ENCODE measurements around the gene ZBTB5.

The ZBTB5 gene

DNA sequence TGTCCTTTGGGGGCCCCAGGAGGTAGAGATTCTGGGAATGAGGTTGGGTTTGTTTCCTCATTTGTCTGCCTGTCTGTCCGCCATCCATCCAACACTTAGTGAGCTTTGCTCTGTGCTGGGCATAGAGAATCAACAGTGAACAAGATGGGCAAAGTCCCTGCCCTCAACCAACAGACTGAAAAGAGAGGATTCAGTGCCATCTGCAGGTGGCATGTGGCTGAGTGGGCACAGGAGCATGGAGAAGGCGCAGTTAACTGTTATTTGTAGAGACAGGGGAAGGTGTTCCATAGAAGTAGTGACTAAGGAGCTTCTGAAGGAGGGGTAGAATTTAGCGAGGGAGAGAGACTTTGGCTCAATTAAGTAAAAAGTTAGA is 43.6 kb upstream of the ZBTB5 start:
- no peak for DNase-seq (ENCODE audit: extremely low read depth, low read depth)
- TF ChIP-seq CTCF (IDR thresholded peaks at IDR 0.05; ENCODE audit: low read depth, low read length, missing control alignments), result no peak
- H3K4me3 ChIP-seq (replicated peaks; ENCODE audit: low read depth, low read length), result no peak overlapping the region

GRCh38 chr9:37508135-37508833 is 43.0 kb upstream of the ZBTB5 start:
- H3K4me3 ChIP-seq (replicated peaks; ENCODE audit: low read depth, low read length), result no peak overlapping the region
- DNase-seq (ENCODE audit: extremely low read depth, low read depth), result no peak
- TF ChIP-seq CTCF (IDR thresholded peaks at IDR 0.05; ENCODE audit: low read depth, low read length, missing control alignments), result no peak

- no peak overlapping the region for H3K4me3 ChIP-seq (replicated peaks; ENCODE audit: low read depth, low read length)
- DNase-seq (ENCODE audit: extremely low read depth, low read depth), result no peak
- no peak for TF ChIP-seq CTCF (IDR thresholded peaks at IDR 0.05; ENCODE audit: low read depth, low read length, missing control alignments)
Measured at GRCh38 chr9:37507566-37508134, 42.4 kb upstream of the ZBTB5 start.

DNA sequence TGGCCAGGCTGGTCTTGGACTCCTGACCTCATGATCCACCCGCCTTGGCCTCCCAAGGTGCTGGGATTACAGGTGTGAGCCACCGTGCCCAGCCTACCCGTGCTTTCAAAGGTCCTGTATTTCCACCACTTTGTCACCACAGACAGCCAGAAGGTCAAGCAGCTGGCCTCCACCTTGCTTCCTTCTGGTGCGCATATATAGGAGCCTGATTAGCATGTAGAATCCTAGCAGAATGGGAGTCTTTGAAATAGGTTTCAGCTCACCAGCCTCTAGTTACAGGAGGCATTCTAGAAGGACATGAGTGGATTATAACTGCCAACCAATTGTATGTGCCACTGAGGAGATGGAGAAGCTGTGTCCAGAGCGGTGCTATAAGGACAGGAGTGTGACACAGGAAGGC is 39.4 kb upstream of the ZBTB5 start:
- no peak for DNase-seq (ENCODE audit: extremely low read depth, low read depth)
- no peak overlapping the region for H3K4me3 ChIP-seq (replicated peaks; ENCODE audit: low read depth, low read length)
- TF ChIP-seq CTCF (IDR thresholded peaks at IDR 0.05; ENCODE audit: low read depth, low read length, missing control alignments), result no peak

DNA sequence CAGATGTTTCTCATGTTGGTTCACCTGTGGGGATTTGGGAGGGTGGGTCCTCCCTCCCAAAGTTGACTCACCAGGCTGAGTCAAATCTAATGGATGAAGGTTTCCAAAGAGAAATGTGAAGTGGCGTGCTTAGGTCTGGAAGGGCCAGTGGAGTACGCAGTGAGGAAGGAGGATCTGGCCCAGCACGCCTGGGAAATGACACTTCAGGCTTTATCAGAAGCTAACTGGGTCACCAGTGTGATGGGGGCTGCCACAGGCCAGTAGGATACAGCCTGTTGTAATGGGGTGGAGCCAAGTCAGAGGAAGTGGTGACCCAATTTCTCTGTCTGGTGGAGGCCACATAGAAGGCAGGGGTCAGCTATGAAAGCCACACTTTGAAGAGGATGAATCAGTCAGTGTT is 38.5 kb upstream of the ZBTB5 start:
- no peak for TF ChIP-seq CTCF (IDR thresholded peaks at IDR 0.05; ENCODE audit: low read depth, low read length, missing control alignments)
- DNase-seq (ENCODE audit: extremely low read depth, low read depth), result no peak

DNA sequence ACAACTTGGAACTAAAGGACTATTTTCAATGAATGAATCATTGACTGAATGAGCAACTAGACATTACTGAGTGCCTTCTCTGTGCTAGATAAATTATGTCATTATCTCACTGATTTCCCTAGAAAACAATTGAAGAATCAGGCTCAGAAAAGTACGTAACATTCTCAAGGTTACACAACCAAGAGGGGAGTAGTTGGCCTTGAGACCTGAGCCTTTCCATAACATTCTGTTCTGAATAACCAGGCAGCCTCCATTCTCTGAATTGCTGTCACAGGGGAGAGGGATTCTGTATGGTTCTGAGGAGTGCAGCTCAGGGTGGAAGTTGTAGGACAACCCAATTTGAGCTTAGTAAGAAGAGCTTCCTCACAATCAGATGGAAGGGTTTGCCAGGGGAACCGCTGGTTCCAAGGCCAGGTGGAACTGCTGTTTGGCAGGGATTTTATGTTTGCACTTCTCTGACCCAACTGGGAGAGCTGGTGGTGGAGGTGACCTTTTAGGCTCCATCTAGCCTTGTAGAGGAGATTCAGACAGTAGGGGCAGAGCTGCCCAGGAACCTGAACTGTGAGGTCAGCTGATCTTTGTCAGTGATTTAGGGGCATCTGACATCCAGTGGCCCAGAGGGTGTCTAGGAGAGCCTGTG is 36.8 kb upstream of the ZBTB5 start:
- TF ChIP-seq CTCF (IDR thresholded peaks at IDR 0.05; ENCODE audit: low read depth, low read length, missing control alignments), result no peak
- H3K4me3 ChIP-seq (replicated peaks; ENCODE audit: low read depth, low read length), result no peak overlapping the region
- no peak for DNase-seq (ENCODE audit: extremely low read depth, low read depth)

More for the DNA sequence above, 38.5 kb upstream of the ZBTB5 start:
- no peak overlapping the region for H3K4me3 ChIP-seq (replicated peaks; ENCODE audit: low read depth, low read length)
